HG03095 (cell line): ENCODE measurements around the gene KDM8.

Experiments used
- ATAC-seq: cut with Tn5 transposase; IDR thresholded peaks from one replicate; pipeline ENCODE4 v1.9.1; 2021; ENCODE audit warnings: moderate library complexity; ENCODE audit not compliant: unreplicated experiment

KDM8 gene

DNA sequence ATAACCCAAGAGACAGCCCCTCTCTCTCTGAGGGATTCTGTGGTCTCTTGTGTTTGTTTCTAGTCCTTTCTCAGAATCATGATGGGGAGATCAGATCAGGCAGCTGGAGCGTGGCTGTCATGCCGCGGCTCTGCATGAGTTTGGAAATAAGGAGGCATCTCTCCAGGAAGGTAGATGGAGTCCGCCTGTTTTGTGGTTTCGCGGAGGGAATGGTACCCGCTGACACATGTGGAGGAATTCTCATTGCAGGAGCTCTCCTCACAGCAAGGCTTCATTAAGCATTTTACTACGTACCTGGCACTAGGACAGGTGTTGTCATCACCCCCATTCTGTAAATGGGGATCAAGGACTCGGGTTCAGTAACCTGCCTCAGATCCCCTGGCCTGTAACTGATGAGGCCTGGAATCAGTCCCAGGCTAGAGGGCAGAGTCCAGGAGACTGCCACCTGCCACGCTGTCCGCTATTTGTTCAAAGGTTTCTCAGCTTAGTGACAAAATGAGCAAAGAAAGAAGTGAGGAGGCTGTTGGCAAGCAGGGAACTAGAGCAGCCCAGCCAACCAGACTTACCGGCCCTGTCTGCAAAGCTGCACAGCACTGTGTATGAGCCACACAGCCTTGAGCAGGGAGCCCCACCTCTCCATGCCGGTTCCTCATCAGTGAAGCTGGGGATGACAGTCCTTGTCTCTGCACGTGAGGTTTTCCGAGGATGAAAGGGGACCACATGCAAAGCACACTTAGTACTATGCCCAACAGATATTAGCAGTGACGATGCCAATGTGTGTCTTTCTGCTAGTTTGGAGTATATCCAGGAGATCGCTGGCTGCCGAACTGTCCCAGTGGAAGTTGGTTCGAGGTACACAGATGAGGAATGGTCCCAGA is 11.0 kb downstream of the KDM8 start:
- no peak for ATAC-seq

DNA sequence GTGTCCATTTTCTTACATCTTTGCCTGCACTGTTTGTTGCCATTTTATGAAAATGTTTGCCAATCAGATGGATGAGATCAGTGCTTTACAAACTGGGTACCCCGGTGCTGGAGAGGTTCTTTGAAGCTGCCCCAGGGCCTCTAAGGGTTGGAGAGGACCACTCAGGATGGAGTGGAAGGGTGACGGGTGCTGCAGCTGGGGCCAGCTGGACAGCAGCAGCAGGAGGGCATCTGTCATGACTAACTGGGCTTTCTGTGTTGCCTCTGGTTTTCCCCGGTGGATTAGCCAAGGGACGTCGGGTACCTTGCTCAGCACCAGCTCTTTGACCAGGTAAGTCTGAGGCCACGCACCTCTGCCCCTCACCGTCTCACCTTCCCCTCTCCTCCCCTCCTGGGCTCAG is 12.3 kb downstream of the KDM8 start:
- no peak for ATAC-seq

DNA sequence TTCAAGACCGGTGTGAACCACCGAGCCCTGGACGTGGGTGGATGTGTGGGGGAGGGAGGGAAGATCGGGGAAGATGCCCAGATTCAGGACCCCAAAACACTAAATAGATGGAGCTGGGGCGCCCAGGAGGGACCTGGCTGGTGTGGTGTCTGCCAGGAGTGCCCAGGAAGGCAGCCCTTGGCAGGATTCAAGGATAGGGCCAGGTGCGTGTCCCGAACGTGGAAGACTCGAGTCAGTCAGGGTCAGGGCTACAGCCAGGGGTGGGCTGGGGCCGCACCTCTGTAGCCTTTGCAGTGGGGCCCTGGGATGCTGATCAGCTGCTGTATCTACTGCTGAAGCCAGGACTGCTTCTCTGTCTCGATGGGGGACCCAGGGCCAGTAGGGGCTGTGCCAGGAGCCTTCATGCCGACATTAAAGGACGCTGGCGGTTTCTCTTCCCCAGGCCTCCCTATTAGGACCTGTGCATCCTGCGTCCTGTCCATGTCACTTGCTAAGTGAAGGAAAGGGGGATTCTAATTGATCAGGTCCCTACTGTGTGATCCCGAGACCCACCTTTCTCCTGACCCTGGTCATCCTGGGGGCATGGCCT is 13.1 kb downstream of the KDM8 start:
- no peak for ATAC-seq

DNA sequence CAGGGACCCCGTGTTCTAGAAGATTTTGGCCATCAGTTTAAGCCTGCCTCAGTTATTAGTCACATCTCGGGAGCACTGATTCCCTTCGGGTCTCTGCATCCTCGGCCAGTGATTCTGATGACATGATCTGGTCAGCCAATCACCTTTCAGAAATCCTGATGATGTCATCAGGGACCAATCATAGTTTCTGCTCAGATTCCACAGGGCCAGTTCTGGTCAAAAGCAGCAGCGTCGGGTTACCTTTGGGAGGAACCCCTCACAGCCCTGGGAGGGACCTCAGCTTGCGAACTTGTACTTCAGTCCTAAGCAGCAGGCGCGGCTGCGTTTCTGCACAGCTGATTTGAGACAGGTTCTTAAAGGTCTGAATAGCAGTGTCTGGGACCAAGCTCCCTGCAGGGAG is 13.9 kb downstream of the KDM8 start:
- ATAC-seq, result no peak

DNA sequence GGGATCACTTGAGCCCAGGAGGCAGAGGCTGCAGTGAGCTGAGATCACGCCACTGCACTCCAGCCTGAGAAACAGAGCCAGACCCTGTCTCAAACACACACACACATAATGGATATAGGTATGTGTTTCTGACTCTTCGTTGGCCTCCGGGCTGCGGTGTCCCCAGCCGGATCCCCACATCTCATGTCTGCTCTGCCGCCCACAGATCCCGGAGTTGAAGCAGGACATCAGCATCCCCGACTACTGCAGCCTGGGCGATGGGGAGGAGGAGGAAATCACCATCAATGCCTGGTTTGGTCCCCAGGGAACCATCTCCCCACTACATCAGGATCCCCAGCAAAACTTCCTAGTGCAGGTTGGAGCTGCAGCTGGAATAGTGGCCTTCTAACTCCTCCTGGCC is 15.4 kb downstream of the KDM8 start:
- ATAC-seq, result no peak

DNA sequence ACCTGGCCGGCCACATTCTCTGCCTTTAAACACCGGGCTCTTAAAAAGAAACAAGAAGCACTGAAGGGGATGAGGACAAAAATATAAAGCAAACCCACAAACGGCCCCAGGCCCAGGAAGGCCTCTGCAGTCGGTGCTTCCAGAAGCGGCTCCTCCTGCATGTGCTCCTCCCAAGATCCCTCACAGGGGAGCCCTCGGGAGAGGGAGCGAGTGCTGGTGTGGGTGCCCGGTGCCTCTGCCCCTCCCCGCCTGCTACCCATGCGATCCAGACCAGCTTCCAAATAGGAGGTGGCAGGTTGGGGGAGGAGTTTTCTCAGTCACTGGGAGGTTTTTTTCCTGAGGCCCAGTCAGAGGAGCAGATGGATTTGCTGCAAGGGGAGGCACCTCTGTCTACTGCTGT is 15.8 kb downstream of the KDM8 start:
- ATAC-seq, result no peak

DNA sequence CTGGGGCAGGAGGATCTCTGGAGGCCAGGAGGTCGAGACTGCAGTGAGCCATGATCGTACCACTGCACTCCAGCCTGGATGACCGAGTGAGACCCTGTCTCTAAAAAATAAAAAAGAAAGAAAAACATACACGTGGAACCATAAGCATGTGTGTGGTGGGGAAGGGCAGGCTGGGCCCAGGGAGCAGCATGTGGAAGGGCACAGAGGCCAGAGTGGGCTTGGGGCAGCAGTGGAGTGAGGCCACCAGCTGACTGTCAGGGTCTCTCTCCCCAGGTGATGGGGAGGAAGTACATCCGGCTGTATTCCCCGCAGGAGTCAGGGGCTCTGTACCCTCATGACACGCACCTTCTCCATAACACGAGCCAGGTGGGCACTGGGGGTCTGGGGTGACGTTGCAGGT is 16.8 kb downstream of the KDM8 start:
- no peak for ATAC-seq

DNA sequence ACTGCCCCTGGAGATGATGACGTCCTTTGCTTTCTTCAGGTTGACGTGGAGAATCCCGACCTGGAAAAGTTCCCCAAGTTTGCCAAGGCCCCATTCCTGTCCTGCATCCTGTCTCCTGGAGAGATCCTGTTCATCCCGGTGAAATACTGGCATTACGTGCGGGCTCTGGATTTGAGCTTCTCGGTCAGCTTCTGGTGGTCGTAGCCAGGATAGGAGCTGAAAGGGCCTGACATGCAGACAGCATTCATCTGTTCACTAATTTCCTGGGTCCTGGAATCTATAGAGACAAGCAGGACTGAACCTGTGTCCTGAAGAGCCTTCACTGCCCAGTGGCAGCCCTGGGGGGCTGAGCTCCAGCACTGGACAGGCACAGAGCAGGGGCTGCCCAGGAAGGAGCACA is 17.2 kb downstream of the KDM8 start:
- no peak for ATAC-seq

DNA sequence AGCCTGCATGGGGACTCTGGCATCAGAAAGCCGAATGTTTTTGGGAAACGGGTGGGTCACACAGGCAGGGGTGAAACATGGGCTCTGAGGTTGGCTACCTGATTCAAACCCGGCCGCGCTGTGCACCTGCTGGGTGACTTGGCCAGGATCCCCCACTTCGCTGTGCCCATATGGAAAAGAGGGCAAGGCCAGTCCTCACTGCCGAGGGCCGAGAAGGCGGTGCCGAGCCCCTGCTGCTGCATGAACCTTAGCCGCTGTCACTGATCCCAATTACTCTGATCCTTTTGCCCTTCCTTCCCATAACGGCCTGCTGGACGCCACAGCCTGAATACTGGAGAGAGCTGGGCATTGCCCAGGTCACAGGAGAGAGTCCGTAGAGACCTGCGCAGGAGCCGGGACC is 17.7 kb downstream of the KDM8 start:
- no peak for ATAC-seq

DNA sequence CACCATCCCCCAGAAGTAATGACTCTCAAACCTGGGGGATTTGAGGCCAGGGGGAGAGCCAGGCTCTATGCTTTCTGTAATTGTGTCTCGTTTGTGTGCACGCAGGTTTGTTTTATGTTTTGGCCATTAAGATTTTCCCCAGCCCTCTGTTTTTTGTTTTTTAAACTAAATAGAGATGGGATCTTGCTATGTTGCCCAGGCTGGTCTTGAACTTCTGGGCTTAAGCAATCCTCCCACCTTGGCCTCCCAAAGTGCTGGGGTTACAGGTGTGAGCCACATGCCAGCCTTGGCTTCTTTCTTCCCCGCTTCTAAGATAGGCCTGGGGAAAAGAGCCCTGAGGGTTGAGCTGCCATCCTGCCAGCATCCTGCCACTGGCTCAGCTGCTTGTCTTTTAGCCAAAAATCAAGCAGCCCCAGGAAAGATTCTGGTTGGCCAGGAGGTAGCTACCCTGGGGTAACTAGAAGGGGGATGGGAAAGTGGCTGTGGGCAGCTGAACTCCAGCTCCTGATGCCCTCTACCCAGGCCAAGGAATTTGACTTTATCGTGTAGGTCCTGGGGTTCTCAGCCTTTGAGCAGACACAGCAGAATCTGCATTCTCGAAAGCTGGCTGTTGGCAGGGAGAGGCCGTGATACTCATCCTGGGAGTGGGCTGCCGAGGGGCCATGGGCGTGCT is 18.4 kb downstream of the KDM8 start:
- no peak for ATAC-seq

DNA sequence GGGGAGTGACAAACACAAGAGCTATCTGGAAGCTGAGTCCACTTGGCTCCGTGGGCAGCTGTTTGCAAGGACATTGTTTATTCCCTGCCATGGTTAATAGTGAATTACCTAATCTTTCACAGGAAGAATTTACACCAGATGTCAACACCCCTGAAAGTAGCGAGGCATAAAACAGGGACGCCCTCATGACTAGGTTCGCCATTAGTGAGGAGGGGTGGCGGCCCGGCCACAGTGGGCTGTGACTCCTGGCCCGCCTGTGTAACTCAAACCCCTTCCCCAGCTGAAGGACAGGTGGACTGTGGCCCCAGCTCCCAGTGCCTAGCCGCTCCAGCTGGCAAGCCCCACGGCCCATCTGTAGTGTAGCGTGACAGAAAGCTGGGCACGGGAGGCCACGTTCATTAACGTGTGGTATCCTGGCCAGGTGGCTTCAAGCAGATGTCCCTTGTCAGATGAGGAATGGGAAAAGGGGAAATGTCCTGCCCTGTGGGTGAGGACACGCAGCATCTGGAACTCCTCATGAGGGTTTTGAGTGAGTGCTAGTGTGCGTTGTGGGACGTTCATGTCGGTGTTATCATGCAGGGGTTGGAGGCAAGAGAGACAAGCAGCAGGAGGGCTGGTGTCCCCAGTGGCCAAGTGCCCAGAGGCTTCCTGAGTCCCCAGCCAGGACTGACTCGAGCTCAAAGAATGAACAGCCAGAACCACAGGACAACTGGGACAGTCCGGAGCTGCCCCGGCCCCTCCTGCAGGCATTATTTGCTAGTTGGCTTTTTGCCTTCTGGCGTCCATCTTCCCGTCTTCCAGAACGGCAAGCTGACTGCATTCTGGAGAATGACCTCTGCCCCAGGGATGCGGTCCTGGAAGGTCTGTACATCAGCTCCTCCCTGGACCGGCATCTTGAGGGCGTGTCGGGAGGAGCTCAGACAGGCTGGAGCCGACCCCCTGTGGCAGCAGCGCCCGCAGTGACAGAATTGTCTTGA is 19.2 kb downstream of the KDM8 start:
- no peak for ATAC-seq

DNA sequence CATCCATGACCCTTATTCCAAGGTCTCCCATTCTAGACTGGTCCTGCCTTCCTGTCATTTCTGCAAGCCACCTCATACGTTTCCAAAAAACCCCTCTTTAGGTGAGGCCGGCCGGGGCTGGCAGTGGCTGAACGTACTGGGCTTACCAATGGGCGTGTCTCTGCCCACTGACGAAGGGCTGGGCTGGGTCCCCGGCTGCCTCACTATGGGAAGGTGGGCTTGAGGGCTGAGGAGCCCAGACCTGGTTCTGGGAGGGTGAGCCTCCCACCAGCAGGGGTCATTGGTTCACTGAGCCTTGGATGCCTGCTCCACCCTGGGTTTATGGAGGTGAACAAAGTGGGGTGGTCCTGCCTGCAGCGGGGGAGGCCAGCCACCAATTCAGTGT is 19.9 kb downstream of the KDM8 start:
- no peak for ATAC-seq

DNA sequence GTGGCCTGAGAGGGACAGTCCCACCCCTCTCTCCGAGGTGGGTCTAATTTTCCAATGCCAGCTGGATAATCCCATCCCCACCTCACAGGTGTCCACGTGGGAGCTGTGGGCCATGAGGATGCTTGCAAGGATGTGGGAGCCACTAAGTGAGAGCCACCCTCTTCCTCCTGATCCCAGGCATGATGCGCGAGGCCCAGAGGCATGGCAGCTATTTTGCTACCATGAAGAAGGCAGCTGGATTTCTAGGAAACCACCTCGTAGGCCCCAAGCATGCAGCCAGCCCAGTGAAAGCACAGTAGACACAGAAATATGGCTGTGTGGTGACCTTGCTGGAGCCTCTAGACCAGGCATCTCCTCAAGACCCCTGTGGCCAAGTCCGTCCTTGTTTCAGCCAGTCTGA is 20.4 kb downstream of the KDM8 start:
- ATAC-seq, result no peak

DNA sequence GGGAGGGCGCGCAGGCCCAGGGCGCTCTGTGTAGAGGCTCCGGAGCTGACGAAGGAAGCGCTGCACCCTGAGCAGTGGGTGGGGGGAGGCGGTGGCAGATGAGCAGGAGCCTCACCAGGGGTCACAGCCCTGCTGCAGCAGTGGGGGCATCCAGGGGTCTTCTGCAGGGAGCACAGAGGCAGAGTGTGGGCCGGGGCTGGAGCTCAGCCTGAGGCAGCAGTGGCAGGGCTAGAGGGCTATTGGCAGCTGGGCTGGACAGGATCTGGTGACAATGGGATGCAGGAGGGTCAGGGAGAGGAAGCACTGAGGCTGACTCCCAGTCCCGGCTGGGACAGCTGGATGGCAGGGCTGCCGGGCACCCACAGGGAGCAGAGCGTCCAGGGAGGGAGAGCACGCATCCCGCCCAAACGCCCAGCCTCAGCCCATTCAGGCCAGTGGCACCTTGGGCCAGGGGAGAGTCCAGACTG is 21.0 kb downstream of the KDM8 start:
- no peak for ATAC-seq

DNA sequence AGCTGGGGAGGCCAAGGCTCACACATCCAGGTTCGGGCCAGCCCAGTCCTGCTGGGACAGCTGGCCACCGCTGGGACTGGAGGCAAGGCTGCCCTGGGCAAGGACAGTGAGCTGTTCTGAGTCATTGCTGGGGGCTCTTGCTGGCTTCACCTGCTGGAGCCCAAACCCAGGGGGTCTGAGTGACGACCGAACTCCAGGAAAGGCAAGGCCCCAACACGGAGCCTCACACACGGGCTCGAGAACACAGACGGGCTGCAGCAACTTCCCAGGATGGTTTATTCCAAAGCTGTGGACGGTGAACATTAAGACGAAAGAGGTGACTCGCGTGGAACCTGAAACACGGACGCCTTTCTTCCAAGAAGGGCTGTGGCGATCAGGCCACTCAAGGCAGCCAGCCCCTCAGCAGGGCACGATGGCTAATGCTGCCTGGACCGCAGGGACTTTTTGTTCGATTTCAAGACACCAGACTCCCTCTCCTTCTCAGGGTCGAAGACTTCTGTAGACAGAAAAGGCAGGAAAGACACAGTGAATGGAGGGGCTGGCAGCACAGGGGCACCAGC is 21.5 kb downstream of the KDM8 start:
- no peak for ATAC-seq

DNA sequence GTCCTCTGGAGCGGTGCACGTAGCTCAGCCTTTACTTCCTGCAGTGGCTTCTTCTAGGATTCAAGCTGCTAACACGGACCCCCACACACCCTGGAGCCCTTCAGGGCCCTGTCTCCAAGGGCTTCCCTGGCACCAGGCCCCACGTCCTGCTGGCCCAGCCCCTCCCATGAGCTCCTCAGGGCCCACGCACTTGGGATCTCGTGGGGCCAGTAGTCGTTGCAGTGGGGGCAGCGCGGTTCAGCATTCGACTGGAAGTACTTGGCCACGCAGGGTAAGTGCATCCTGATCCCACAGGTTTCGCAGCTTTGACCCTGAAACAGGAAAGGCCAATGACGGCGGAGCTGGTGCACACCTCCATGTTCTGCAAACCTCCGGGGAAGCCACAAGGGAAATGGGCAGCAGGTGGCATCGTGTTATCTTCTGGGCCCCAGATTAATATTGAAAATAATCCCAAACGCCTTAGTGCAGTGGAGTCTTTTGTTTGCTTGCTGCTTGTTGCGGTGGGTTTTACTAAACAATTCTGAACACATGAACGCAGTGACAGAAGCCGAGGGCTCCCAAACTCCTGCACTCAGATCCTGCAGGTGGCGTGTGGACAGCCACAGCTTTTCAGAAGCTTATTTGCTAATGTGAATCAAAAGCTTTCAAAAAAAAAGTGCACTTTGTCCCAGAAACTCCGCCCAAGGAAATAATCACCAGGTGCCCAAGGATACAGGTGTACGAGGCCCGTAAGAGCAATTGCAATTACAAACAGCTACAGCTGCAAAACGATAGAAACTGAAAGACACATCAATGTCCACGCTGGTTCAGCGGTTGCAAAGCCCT is 22.4 kb downstream of the KDM8 start:
- ATAC-seq, result no peak

DNA sequence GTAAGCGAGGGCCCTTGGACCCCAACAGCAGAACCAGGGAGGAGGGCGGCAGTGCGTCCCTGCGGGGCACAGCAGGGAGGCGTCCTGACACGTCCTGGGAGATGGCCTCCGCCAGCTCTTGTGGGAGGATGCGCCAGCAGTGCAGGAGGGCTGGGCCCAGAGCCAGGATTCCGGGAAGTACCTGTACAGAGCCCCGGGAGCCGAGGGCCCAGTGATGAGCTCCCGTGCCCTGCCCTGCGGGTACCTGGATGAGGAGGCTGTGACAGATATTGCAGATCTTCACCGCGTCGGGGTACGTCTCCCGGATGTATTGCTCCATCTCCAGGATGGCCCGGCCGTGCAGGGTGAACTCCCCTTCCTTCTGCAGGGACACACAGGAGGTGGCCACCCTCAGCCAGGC is 23.1 kb downstream of the KDM8 start:
- no peak for ATAC-seq

DNA sequence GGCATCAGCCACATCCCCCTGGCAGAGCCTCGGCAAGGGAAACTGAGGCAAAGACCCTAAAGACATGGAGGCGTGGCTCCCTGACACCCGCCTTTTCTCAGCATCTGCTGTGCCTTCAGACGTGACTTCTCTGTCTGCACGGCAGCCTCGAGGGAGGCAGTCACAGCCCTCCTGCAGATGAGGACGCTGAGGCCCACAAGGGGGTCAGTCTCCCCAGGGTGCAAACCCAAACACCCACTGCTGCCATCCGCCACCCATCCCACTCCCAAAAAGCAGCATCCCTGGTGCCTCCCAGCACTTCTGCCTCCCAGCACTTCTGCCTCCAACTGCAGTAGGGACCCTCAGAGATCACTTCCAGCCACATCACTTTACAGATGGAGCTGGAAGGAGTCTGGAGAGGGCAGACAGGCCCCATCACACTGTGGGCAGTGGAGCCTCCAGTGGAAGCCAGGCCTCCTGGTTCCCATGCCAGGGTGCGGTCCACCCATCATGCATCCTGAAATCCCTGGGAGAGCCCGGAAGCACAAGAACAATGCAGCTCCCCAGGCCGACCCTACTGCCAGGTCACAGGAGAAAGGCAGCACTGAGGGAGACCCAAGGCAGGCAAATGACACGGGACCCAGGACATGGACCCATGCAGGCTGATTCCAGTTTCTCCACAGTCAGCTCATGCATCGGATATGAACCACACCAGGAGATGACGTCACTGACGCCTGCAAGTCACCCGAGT is 23.8 kb downstream of the KDM8 start:
- ATAC-seq, result no peak

DNA sequence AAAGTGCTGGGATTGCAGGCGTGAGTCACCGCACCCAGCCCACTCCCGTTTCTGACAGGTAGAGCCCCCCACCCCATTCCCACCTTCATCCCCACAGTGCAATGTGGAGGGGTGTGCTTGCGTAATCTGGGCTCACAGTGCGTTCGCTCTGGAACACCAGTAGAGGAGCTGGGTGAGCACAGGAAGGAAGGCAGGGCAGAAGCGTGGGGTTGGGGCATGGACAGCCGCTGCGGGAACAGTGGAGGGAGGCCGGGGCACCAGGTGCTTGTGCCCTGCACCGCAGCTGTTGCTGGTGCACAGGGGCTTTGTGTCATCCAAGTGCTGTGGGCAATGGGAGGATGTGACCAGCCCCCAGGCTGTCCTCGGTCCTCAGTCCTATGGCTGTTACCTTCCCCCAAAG is 24.7 kb downstream of the KDM8 start:
- ATAC-seq, result no peak
